GM10266 (cell line): Measurements from ENCODE around the gene ISCU.

Source experiments
- DNase-seq: peaks from one replicate; pipeline ENCODE4 v3.0.0; 2012; ENCODE audit errors: extremely low spot score
- TF ChIP-seq, protein P1 (sequence below): IDR thresholded peaks from 2 replicates; pipeline ENCODE4 v1.5.1; 2012; ENCODE audit warnings: mild to moderate bottlenecking, low read depth; ENCODE audit not compliant: control insufficient read depth, insufficient read depth; ENCODE audit errors: missing control alignments

The ISCU gene

GRCh38 chr12:108612788-108613282 is 50.4 kb downstream of the ISCU start:
- TF ChIP-seq, protein P1, sequence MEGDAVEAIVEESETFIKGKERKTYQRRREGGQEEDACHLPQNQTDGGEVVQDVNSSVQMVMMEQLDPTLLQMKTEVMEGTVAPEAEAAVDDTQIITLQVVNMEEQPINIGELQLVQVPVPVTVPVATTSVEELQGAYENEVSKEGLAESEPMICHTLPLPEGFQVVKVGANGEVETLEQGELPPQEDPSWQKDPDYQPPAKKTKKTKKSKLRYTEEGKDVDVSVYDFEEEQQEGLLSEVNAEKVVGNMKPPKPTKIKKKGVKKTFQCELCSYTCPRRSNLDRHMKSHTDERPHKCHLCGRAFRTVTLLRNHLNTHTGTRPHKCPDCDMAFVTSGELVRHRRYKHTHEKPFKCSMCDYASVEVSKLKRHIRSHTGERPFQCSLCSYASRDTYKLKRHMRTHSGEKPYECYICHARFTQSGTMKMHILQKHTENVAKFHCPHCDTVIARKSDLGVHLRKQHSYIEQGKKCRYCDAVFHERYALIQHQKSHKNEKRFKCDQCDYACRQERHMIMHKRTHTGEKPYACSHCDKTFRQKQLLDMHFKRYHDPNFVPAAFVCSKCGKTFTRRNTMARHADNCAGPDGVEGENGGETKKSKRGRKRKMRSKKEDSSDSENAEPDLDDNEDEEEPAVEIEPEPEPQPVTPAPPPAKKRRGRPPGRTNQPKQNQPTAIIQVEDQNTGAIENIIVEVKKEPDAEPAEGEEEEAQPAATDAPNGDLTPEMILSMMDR = no peak
- no peak for DNase-seq

- no peak for DNase-seq
- TF ChIP-seq, protein P1 = no peak
Measured at GRCh38 chr12:108613548-108613947, 51.2 kb downstream of the ISCU start.

GRCh38 chr12:108614041-108614440 is 51.6 kb downstream of the ISCU start:
- no peak for DNase-seq
- TF ChIP-seq, protein P1 = no peak

GRCh38 chr12:108614639-108615038 is 52.2 kb downstream of the ISCU start:
- TF ChIP-seq, protein P1 = no peak
- no peak for DNase-seq

- no peak for DNase-seq
- TF ChIP-seq, protein P1 = no peak
Measured at GRCh38 chr12:108615918-108616317, 53.5 kb downstream of the ISCU start.

DNA sequence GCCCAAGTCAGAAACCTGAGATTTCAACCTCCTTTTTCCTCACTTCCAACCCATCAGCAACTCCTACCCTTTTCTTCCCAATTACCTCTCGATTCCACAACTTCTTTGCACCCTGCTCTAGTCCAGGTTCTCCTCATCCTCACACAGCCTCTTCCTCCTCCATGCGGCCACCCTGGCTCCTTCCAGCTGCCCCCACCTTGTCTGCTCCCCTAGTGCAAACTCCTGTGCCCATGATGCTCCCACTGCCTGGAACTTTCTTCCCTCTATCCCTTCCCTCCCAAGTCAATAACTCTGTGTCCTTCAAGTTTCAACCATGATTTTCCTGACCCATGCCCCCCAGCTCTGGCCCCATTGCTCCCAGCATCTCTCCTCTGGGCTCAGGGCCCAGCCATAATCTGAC is 54.0 kb downstream of the ISCU start:
- no peak for DNase-seq
- TF ChIP-seq, protein P1 = no peak

DNA sequence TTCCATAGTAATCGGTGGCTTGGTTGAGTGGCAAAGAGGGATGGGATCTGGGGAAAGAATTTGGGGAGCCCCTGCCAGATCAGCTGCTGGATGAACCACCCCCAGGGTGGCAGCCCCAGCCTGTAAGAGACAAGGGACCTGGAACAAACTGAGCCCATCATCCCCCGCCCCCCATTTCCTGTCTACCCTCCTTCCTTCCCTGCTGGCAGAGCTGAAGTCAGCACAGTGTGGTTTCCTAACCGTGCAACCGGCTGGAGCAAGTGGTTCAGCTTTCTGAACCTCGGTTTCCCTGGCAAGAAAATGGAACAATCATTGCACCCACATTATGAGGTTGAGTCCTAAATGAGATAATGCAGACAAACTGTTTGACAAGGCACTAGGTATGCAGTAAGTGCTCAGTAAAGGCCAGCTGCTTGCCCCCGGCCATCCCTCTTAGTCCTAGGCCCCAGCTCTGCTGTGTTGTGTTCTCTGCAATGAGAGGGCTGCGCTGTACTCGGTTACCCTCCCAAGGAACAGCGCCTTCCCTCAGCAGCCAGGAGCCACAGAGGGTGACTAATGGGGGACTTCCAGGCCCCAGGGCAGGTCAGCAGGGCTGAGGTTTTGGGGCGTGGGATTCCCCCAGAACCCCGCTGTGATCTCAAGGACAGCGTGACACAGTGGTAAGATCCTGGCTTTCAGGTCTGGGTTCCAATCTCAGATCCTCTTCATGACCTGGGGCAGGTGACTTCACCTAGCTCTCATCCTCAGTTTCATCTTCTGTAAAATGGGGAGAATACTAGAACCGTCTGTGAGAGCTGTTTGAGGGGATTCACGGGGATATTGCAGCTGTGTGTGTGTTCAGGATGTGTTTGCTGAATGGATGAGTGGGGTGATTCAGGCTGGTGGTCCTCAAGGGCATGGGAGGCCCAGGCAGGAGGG is 54.8 kb downstream of the ISCU start:
- TF ChIP-seq, protein P1 = no peak
- peak; percentile 87 for DNase-seq
